Measurements from ENCODE around the gene CIZ1. TPM values are rescaled to one million over a fixed set of nuclear protein-coding genes. Genes with fewer than 3 reads are reported as not detected.

The CIZ1 gene
- polyA plus RNA-seq, 1 of the 3 experiments (the other 2 are of a cell fraction), result 37.0 TPM

- no peak overlapping the region for H3K9ac ChIP-seq
- TF ChIP-seq FOXM1 (IDR thresholded peaks at IDR 0.05; ENCODE audit: low read depth) (no peak), RFX5 (IDR thresholded peaks at IDR 0.05; ENCODE audit: low read length) (no peak), NFIC (IDR thresholded peaks at IDR 0.05; ENCODE audit: borderline replicate concordance) (no peak), ZBTB33 (IDR thresholded peaks at IDR 0.05; ENCODE audit: borderline replicate concordance, low read depth) (no peak), TAF1 (IDR thresholded peaks at IDR 0.05; ENCODE audit: borderline replicate concordance, low read depth, low read length) (no peak), SMC3 (IDR thresholded peaks at IDR 0.05; ENCODE audit: low read depth, low read length) (no peak), RAD21 (IDR thresholded peaks at IDR 0.05; ENCODE audit: low read length) (no peak), CHD2 (IDR thresholded peaks at IDR 0.05; ENCODE audit: low read length, partially characterized antibody) (no peak), FOSL2 (IDR thresholded peaks at IDR 0.05; ENCODE audit: borderline replicate concordance, low read depth) (no peak), YY1 (IDR thresholded peaks at IDR 0.05; ENCODE audit: low read depth) (no peak), TEAD4 (IDR thresholded peaks at IDR 0.05; ENCODE audit: borderline replicate concordance, insufficient read depth) (no peak), GATA2 (CRISPR knock-in tag; IDR thresholded peaks at IDR 0.05) (no peak), ELF1 (IDR thresholded peaks at IDR 0.05) (no peak), USF1 (IDR thresholded peaks at IDR 0.05; ENCODE audit: borderline replicate concordance, low read depth) (no peak), FOXJ3 (CRISPR knock-in tag; IDR thresholded peaks at IDR 0.05) (no peak), RCOR1 (IDR thresholded peaks at IDR 0.05; ENCODE audit: low read length) (no peak), IRF3 (IDR thresholded peaks at IDR 0.05; ENCODE audit: low read depth, low read length) (no peak)
- no peaks in the 10 kb centered on the region for H4K20me1 ChIP-seq (ENCODE audit: insufficient read depth)
- ChIA-PET CTCF (interaction anchor here (0.7 to 6.5 kb wide), 48 partner anchors 9 to 376 kb away, joined by 3 to 246 read pairs (median 6); partner anchors contain the start of genes BBLN, EEIG1, NAIF1 and PIP5KL1), POLR2A (interaction anchor here (1.1 to 1.3 kb wide), 2 partner anchors 10 to 146 kb away, joined by 3 read pairs; no protein-coding TSS in a partner anchor)
- peaks cover 0 to 16% of the 10 kb centered on the region in 2 experiments for H3K36me3 ChIP-seq (replicated peaks in 1 of 2; ENCODE audit: control insufficient read depth in 1 of 2, insufficient read depth in 2 of 2, low read length in 1 of 2)
- 96% methylated on average over 3 of the region's 3 CpGs for WGBS (ENCODE audit: low lambda C conversion rate)
- no peak overlapping the region for H3K4me3 ChIP-seq (ENCODE audit: low read depth in 2 of 2, low read length in 1 of 2)
- DNase-seq, result no peak
- no peaks in the 10 kb centered on the region for H3K79me2 ChIP-seq (ENCODE audit: insufficient read depth)
- no peaks in the 10 kb centered on the region for H3K27me3 ChIP-seq (ENCODE audit: insufficient read depth)
- no peaks in the 10 kb centered on the region for H3K9me3 ChIP-seq
- H2AFZ ChIP-seq (ENCODE audit: low read depth), result no peak overlapping the region
- no peak overlapping the region for H3K4me2 ChIP-seq
- H3F3A ChIP-seq (replicated peaks; ENCODE audit: insufficient read depth), result no peaks in the 10 kb centered on the region
- no peaks in the 10 kb centered on the region for H3K9me2 ChIP-seq
- peaks cover 4 to 7% of the 10 kb centered on the region in 2 experiments; a peak in 1 of 4 replicates for H3K4me1 ChIP-seq (ENCODE audit: control insufficient read depth in 1 of 2, insufficient read depth in 2 of 2, low read depth in 1 of 2, low read length in 1 of 2)
- H3K27ac ChIP-seq (ENCODE audit: low read depth in 2 of 2, low read length in 1 of 2), result no peak overlapping the region
Measured at GRCh38 chr9:128118472-128118857, 72.9 kb downstream of the CIZ1 start.

All from SK-N-SH (cell line).